NCI-H226 (cell line): ENCODE data around the gene NFS1.
A peak's percentile ranks its signal among the peaks of the same experiment; 100 is the strongest.

Experiments
- DNase-seq: peaks from one replicate; pipeline ENCODE4 v3.0.0-alpha.2; 2015

The NFS1 gene

GRCh38 chr20:35669221-35669620 is 29.9 kb downstream of the NFS1 start:
- no peak for DNase-seq

- no peak for DNase-seq
These were observed 33.2 kb downstream of the NFS1 start for GRCh38 chr20:35665949-35666288.

GRCh38 chr20:35664466-35665206 is 34.5 kb downstream of the NFS1 start, which contains the start of the genes CPNE1 and RBM12:
Gene CPNE1, minus strand, starts transcription at chr20:35664900. Its CDS starts 31,977 bp downstream, at chr20:35632923.
Gene RBM12, minus strand, starts transcription at chr20:35664900. Its CDS starts 9,578 bp downstream, at chr20:35655322.
- DNase-seq = peak; percentile 84

GRCh38 chr20:35663516-35664465 is 35.4 kb downstream of the NFS1 start:
- peak; percentile 8 for DNase-seq

GRCh38 chr20:35662551-35662950 is 36.6 kb downstream of the NFS1 start:
- DNase-seq = no peak

- no peak for DNase-seq
These were observed 37.2 kb downstream of the NFS1 start for GRCh38 chr20:35661908-35662307.

GRCh38 chr20:35661053-35661452 is 38.1 kb downstream of the NFS1 start:
- peak; percentile 7 for DNase-seq

- DNase-seq = no peak
These were observed 38.8 kb downstream of the NFS1 start for GRCh38 chr20:35660122-35660937.

GRCh38 chr20:35657271-35657670 is 41.9 kb downstream of the NFS1 start:
- no peak for DNase-seq

- DNase-seq = no peak
These were observed 44.7 kb downstream of the NFS1 start for GRCh38 chr20:35654415-35654814.

GRCh38 chr20:35653893-35654292 is 45.3 kb downstream of the NFS1 start:
- no peak for DNase-seq

- DNase-seq = no peak
These were observed 45.8 kb downstream of the NFS1 start for GRCh38 chr20:35653430-35653734.

GRCh38 chr20:35652641-35653429 is 46.3 kb downstream of the NFS1 start:
- no peak for DNase-seq

GRCh38 chr20:35651958-35652357 is 47.2 kb downstream of the NFS1 start:
- DNase-seq = no peak

GRCh38 chr20:35650632-35651031 is 48.5 kb downstream of the NFS1 start:
- DNase-seq = no peak

GRCh38 chr20:35648836-35649235 is 50.3 kb downstream of the NFS1 start:
- no peak for DNase-seq

GRCh38 chr20:35644806-35645205 is 54.3 kb downstream of the NFS1 start:
- DNase-seq = no peak

GRCh38 chr20:35643045-35643444 is 56.1 kb downstream of the NFS1 start:
- DNase-seq = no peak

- no peak for DNase-seq
These were observed 57.4 kb downstream of the NFS1 start for GRCh38 chr20:35641743-35642142.

GRCh38 chr20:35640724-35641123 is 58.4 kb downstream of the NFS1 start:
- no peak for DNase-seq

GRCh38 chr20:35638751-35639150 is 60.4 kb downstream of the NFS1 start:
- DNase-seq = no peak

GRCh38 chr20:35637276-35637675 is 61.9 kb downstream of the NFS1 start:
- DNase-seq = no peak
